HG03159 (cell line): ENCODE measurements around the gene ABCG8.

Experiments
- ATAC-seq: cut with Tn5 transposase; IDR thresholded peaks from one replicate; pipeline ENCODE4 v1.9.1; 2021; ENCODE audit warnings: mild to moderate bottlenecking, moderate library complexity; ENCODE audit not compliant: unreplicated experiment

Gene ABCG8

GRCh38 chr2:43825841-43826240 lies 12.9 kb upstream of the ABCG8 start:
- ATAC-seq, result no peak

GRCh38 chr2:43826305-43827250 lies 12.2 kb upstream of the ABCG8 start:
- no peak for ATAC-seq

GRCh38 chr2:43831543-43832294 lies 7.1 kb upstream of the ABCG8 start:
- ATAC-seq, result no peak

- no peak for ATAC-seq
These were observed 6.3 kb upstream of the ABCG8 start for GRCh38 chr2:43832457-43832856.

- no peak for ATAC-seq
These were observed 1.7 kb upstream of the ABCG8 start for GRCh38 chr2:43837033-43837432.

- ATAC-seq, result no peak
These were observed 776 bp upstream of the ABCG8 start for GRCh38 chr2:43837831-43838559.

GRCh38 chr2:43839776-43840564 lies 1.2 kb downstream of the ABCG8 start:
- no peak for ATAC-seq

GRCh38 chr2:43840965-43841364 lies 2.2 kb downstream of the ABCG8 start:
- no peak for ATAC-seq

- no peak for ATAC-seq
These were observed 3.4 kb downstream of the ABCG8 start for GRCh38 chr2:43841949-43842865.

GRCh38 chr2:43842866-43843226 lies 4.1 kb downstream of the ABCG8 start:
- no peak for ATAC-seq

- ATAC-seq, result no peak
These were observed 6.4 kb downstream of the ABCG8 start for GRCh38 chr2:43845181-43845580.

GRCh38 chr2:43846140-43846793 lies 7.5 kb downstream of the ABCG8 start:
- ATAC-seq, result no peak

GRCh38 chr2:43848214-43848613 lies 9.4 kb downstream of the ABCG8 start:
- ATAC-seq, result no peak

- ATAC-seq, result no peak
These were observed 12.5 kb downstream of the ABCG8 start for GRCh38 chr2:43851011-43851980.

- no peak for ATAC-seq
These were observed 13.5 kb downstream of the ABCG8 start for GRCh38 chr2:43852196-43852730.

GRCh38 chr2:43853141-43854081 lies 14.6 kb downstream of the ABCG8 start:
- ATAC-seq, result no peak
